ENCODE results near the gene MMP27.
"Not testable (repeated sequence)": the region's sequence is repeated elsewhere in the genome, so short reads cannot be mapped to it uniquely, and the experiment has no call there.

Gene MMP27

GRCh38 chr11:102705626-102706025 lies at the start of gene MMP27:
Gene MMP27 (minus strand): TSS chr11:102705769. CDS start chr11:102705714, 55 bp downstream.
- DNase-seq: no peak

- DNase-seq: no peak
These were observed 47.7 kb upstream of the MMP27 start for GRCh38 chr11:102753267-102753666.

GRCh38 chr11:102751673-102752072 lies 46.1 kb upstream of the MMP27 start:
- DNase-seq: no peak

- no peak for DNase-seq
These were observed 43.6 kb upstream of the MMP27 start for GRCh38 chr11:102749101-102749722.

- peak; percentile 16 for DNase-seq
These were observed 41.4 kb upstream of the MMP27 start for GRCh38 chr11:102746746-102747578.

GRCh38 chr11:102734650-102735049 lies 29.1 kb upstream of the MMP27 start:
- no peak for DNase-seq

- DNase-seq: peak; percentile 52
These were observed 27.8 kb upstream of the MMP27 start for GRCh38 chr11:102733232-102733875.

- not testable (repeated sequence) for DNase-seq
These were observed 25.4 kb upstream of the MMP27 start for GRCh38 chr11:102730944-102731343.

- DNase-seq: no peak
These were observed 24.6 kb upstream of the MMP27 start for GRCh38 chr11:102729849-102730815.

GRCh38 chr11:102727890-102728289 lies 22.3 kb upstream of the MMP27 start:
- DNase-seq: no peak

- no peak for DNase-seq
These were observed 19.4 kb upstream of the MMP27 start, which contains the start of gene MMP8 for GRCh38 chr11:102724904-102725500. Gene MMP8 (minus strand): TSS chr11:102724954. CDS start chr11:102724855, 99 bp downstream.

GRCh38 chr11:102722821-102723220 lies 17.3 kb upstream of the MMP27 start:
- DNase-seq: no peak

GRCh38 chr11:102719620-102720277 lies 14.2 kb upstream of the MMP27 start:
- DNase-seq: no peak

GRCh38 chr11:102717280-102717679 lies 11.7 kb upstream of the MMP27 start:
- DNase-seq: no peak

- no peak for DNase-seq
These were observed 11.0 kb upstream of the MMP27 start for GRCh38 chr11:102716527-102716926.

GRCh38 chr11:102712137-102712536 lies 6.6 kb upstream of the MMP27 start:
- no peak for DNase-seq

- no peak for DNase-seq
These were observed 3.8 kb upstream of the MMP27 start for GRCh38 chr11:102709201-102709945.

- DNase-seq: no peak
These were observed 3.1 kb upstream of the MMP27 start for GRCh38 chr11:102708654-102709053.

GRCh38 chr11:102704841-102705240 lies 728 bp downstream of the MMP27 start:
- no peak for DNase-seq

- no peak for DNase-seq
These were observed 1.6 kb downstream of the MMP27 start for GRCh38 chr11:102703826-102704493.

Data from NCI-H748 treated with DMSO at 0.1 percent for 48 hours (cell line).